K562 (cell line): ENCODE data around the gene PODXL2.

Experiments
- EP300 ChIP-seq: IDR thresholded peaks from 2 replicates; pipeline ENCODE4 v1.6.1; 2012; ENCODE audit warnings: low read length, improper control_type of control experiment
- FOXA1 ChIP-seq: fragments of 450-650 bp; IDR thresholded peaks from 2 replicates; pipeline ENCODE4 v1.6.1; 2016; ENCODE audit warnings: mild to moderate bottlenecking, borderline replicate concordance
- NFRKB ChIP-seq: fragments of 450-650 bp; IDR thresholded peaks from 2 replicates; pipeline ENCODE4 v1.6.1; 2016; ENCODE audit warnings: low read depth
- ZFP30 ChIP-seq: fragments of 250-450 bp; sonication (Bioruptor Pico); IDR thresholded peaks from 2 replicates; pipeline ENCODE4 v1.8.0; 2022; ENCODE audit warnings: moderate library complexity, mild to moderate bottlenecking, inconsistent platforms, borderline replicate concordance

GRCh38 chr3:127625821-127626220 lies 3.2 kb upstream of the PODXL2 start:
- TF ChIP-seq NFRKB (no peak), FOXA1 (no peak), ZFP30 (no peak), EP300 (no peak)
